ENCODE data around the gene MMP25. TPM values are rescaled to one million over a fixed set of nuclear protein-coding genes. Genes with fewer than 3 reads are reported as not detected.

The MMP25 gene
- polyA plus RNA-seq, 3 donors, result 0.71 to 26.6 (median 2.6) TPM

DNA sequence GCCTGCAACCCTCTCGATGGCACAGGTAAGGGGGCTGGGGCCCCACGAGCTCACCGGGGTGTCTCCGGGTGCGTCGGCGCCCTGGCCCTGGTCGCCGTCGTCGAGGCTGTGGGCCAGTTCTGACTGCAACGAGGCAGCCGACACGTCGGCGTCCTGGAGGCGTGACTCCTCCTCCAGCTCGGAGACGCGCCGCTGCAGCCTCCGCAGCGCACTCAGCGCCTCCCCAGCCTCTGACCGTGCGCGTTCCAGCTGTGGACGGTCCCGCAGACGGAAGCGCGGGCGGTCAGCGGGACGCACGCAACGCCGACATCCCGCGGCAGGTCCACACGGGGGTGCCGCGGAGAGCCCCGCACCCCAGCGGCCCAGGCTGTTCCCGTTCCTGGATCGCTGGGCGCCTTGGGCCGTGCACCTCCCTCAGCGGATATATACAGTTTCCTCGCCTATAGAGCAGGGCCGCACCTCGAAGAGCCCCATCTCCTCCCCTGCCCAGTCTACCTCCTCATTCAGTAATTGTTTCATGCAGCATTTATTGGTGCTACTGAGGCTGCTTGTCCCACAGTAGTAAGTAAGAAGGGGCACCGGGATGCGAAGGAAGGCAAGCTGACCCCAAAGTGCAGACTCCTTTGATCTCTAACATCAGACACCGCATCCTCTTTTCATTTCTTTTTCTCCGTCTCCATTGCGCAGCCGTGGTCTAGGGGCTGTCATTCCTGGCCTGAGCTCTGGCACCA lies 16.7 kb upstream of the MMP25 start:
- TF ChIP-seq, protein P1, sequence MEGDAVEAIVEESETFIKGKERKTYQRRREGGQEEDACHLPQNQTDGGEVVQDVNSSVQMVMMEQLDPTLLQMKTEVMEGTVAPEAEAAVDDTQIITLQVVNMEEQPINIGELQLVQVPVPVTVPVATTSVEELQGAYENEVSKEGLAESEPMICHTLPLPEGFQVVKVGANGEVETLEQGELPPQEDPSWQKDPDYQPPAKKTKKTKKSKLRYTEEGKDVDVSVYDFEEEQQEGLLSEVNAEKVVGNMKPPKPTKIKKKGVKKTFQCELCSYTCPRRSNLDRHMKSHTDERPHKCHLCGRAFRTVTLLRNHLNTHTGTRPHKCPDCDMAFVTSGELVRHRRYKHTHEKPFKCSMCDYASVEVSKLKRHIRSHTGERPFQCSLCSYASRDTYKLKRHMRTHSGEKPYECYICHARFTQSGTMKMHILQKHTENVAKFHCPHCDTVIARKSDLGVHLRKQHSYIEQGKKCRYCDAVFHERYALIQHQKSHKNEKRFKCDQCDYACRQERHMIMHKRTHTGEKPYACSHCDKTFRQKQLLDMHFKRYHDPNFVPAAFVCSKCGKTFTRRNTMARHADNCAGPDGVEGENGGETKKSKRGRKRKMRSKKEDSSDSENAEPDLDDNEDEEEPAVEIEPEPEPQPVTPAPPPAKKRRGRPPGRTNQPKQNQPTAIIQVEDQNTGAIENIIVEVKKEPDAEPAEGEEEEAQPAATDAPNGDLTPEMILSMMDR (IDR thresholded peaks at IDR 0.05), result no peak
- H3K4me3 Mint-ChIP-seq, result peak overlapping the region; percentile 9 to 86
- peaks cover 27 to 30% of the 10 kb centered on the region in 2 donors for H3K36me3 Mint-ChIP-seq
- Histone ChIP-seq H4K20me1 (ENCODE audit: insufficient read depth, low read length) (peaks cover 38% of the 10 kb centered on the region), H3K4me3 (replicated peaks in 1 of 3; ENCODE audit: low read depth in 2 of 3, low read length in 3 of 3) (peak overlapping the region in 1 of 3 experiments; percentile 32), H3K36me3 (replicated peaks in 1 of 2; ENCODE audit: control insufficient read depth in 1 of 2, insufficient read depth in 2 of 2, low read length in 2 of 2) (peaks cover 19 to 21% of the 10 kb centered on the region in 2 donors), H3K4me2 (replicated peaks; ENCODE audit: extremely low read depth, low read length, poor library complexity, severe bottlenecking) (peak overlapping the region; percentile 57), H3K27me3 (ENCODE audit: control insufficient read depth in 2 of 2, insufficient read depth in 2 of 2, low read length in 2 of 2) (peaks cover 23 to 62% of the 10 kb centered on the region in 2 donors), H2AFZ (ENCODE audit: insufficient read depth, low read depth, low read length, poor library complexity, severe bottlenecking) (no peak overlapping the region), H3K79me2 (ENCODE audit: insufficient read depth, low read length) (no peaks in the 10 kb centered on the region), H3K9me3 (replicated peaks in 1 of 2; ENCODE audit: control insufficient read depth in 1 of 2, insufficient read depth in 1 of 2, low read length in 2 of 2) (peaks cover 0 to 12% of the 10 kb centered on the region in 2 donors), H3K4me1 (ENCODE audit: control insufficient read depth in 1 of 2, insufficient read depth in 2 of 2, low read length in 2 of 2) (peaks cover 23 to 31% of the 10 kb centered on the region in 2 donors), H3K27ac (ENCODE audit: low read depth in 1 of 2, low read length in 2 of 2) (no peak overlapping the region), H3K9ac (ENCODE audit: insufficient read depth, low read length, poor library complexity, severe bottlenecking) (no peak overlapping the region)
- DNase-seq, result peak in 2 of 3 donors; percentile 39 to 63
- H3K27ac Mint-ChIP-seq, result peak overlapping the region in 2 of 7 donors; percentile 4 to 35
- H3K27me3 Mint-ChIP-seq (ENCODE audit: low read depth in 3 of 3), result peaks cover 52 to 65% (median 63%) of the 10 kb centered on the region in 3 donors
- peaks cover 0 to 29% (median 9%) of the 10 kb centered on the region in 7 donors for H3K9me3 Mint-ChIP-seq
- H3K4me1 Mint-ChIP-seq, result peaks cover 38% of the 10 kb centered on the region
- intact Hi-C loops (cut with micrococcal nuclease), result loop anchor here (2.0 to 10.0 kb wide), 3 partner anchors 27 to 95 kb away; no protein-coding TSS in a partner anchor
- 6% methylated on average over 54 of the region's 59 CpGs for WGBS (ENCODE audit: insufficient coverage)

DNA sequence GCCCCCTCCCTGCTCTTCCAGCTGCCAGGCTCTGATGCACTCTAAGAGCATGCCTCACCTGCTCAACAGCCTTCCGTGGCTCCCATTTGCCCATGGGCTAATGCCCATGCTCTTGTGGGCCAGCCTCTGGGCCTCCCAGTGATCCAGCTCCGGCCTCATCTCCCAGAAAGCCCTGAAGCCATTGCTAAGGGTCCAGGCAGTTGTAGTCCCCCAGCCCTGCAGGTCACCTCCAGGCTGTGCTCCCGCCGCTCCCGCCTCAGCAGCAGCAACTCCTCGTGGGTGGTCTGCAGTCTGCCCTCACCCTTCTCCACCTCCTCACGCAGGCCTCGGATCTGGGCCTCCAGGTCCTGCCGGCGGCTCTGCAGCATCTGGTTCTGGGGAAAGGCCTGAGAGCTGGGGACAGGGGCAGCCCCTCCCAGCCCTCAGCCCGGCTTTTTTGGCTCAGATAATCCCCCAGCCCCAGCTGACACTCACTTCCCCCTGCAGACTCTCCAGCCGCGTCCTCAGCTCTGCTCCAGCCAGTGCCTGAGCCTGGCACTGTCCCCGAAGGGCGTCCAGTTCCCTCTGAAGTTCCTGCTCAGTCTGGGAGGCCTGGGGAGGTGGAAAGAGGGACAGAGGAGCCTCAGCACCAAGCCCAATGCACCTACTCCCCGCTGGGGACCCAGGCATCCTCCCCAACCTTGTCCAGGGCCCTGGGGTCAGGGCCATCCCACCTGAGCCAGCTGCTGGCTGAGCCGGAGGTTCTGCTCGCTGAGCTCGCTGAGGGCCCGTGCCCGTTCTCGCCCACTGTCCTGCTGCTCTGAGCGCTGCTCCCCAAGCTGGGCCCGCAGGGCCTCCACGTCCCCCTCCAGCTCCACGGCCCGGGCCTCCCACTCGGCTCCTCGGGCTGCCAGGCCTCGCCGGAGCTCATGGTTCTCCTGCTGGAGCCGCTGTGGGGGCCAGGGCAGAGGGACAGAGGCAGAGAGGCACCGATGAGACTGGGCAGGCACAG lies 15.8 kb upstream of the MMP25 start:
- peaks cover 35% of the 10 kb centered on the region for H3K4me1 Mint-ChIP-seq
- H3K79me2 ChIP-seq (ENCODE audit: insufficient read depth, low read length), result no peaks in the 10 kb centered on the region
- peak overlapping the region; percentile 31 to 86 for H3K4me3 Mint-ChIP-seq
- H3K27ac ChIP-seq (ENCODE audit: low read depth in 1 of 2, low read length in 2 of 2), result no peak overlapping the region
- H2AFZ ChIP-seq (ENCODE audit: insufficient read depth, low read depth, low read length, poor library complexity, severe bottlenecking), result no peak overlapping the region
- no peak overlapping the region for H3K4me2 ChIP-seq (replicated peaks; ENCODE audit: extremely low read depth, low read length, poor library complexity, severe bottlenecking)
- H3K9me3 Mint-ChIP-seq, result peaks cover 0 to 32% (median 14%) of the 10 kb centered on the region in 7 donors
- DNase-seq, result no peak
- TF ChIP-seq, protein P1 (IDR thresholded peaks at IDR 0.05), result no peak
- H3K4me3 ChIP-seq (replicated peaks in 1 of 3; ENCODE audit: low read depth in 2 of 3, low read length in 3 of 3), result no peak overlapping the region
- peaks cover 33% of the 10 kb centered on the region for H4K20me1 ChIP-seq (ENCODE audit: insufficient read depth, low read length)
- peak overlapping the region in 2 of 7 donors; percentile 4 to 35 for H3K27ac Mint-ChIP-seq
- peaks cover 61 to 74% (median 72%) of the 10 kb centered on the region in 3 donors for H3K27me3 Mint-ChIP-seq (ENCODE audit: low read depth in 3 of 3)
- H3K9me3 ChIP-seq (replicated peaks in 1 of 2; ENCODE audit: control insufficient read depth in 1 of 2, insufficient read depth in 1 of 2, low read length in 2 of 2), result peaks cover 0 to 14% of the 10 kb centered on the region in 2 donors
- H3K36me3 ChIP-seq (replicated peaks in 1 of 2; ENCODE audit: control insufficient read depth in 1 of 2, insufficient read depth in 2 of 2, low read length in 2 of 2), result peaks cover 18 to 19% of the 10 kb centered on the region in 2 donors
- H3K27me3 ChIP-seq (ENCODE audit: control insufficient read depth in 2 of 2, insufficient read depth in 2 of 2, low read length in 2 of 2), result peaks cover 26 to 70% of the 10 kb centered on the region in 2 donors
- intact Hi-C loops (cut with micrococcal nuclease), result loop anchor here in 1 of 2 donors (5.0 kb wide), 1 partner anchor 33 kb away; no protein-coding TSS in a partner anchor
- H3K36me3 Mint-ChIP-seq, result peaks cover 25 to 31% of the 10 kb centered on the region in 2 donors
- H3K9ac ChIP-seq (ENCODE audit: insufficient read depth, low read length, poor library complexity, severe bottlenecking), result no peak overlapping the region
- 82% methylated on average over 25 of the region's 33 CpGs for WGBS (ENCODE audit: insufficient coverage)
- H3K4me1 ChIP-seq (ENCODE audit: control insufficient read depth in 1 of 2, insufficient read depth in 2 of 2, low read length in 2 of 2), result peaks cover 19 to 33% of the 10 kb centered on the region in 2 donors
